Loucy (cell line): Measurements from ENCODE around the gene KSR2.
"Not testable (repeated sequence)": the region's sequence is repeated elsewhere in the genome, so short reads cannot be mapped to it uniquely, and the experiment has no call there.

Experiments
- H2AFZ ChIP-seq: fragments of 200-600 bp; sonication (generic); 2 replicates; pipeline ENCODE4 v1.6.0; 2016; ENCODE audit warnings: antibody characterized with exemption, mild to moderate bottlenecking, low read length, moderate library complexity
- H3F3A ChIP-seq: fragments of 200-600 bp; 2 replicates; pipeline ENCODE4 v1.6.0; 2016; ENCODE audit warnings: antibody characterized with exemption, low read depth, mild to moderate bottlenecking
- H3K27me3 ChIP-seq: fragments of 200-600 bp; sonication (generic); 2 replicates; pipeline ENCODE4 v1.6.1; 2014; ENCODE audit warnings: low read length, mild to moderate bottlenecking; ENCODE audit not compliant: insufficient read depth, poor library complexity, severe bottlenecking
- H3K36me3 ChIP-seq: fragments of 200-600 bp; sonication (generic); 2 replicates; pipeline ENCODE4 v1.6.1; 2016; ENCODE audit warnings: low read length; ENCODE audit not compliant: insufficient read depth
- H3K4me1 ChIP-seq: fragments of 200-600 bp; sonication (generic); 2 replicates; pipeline ENCODE4 v1.5.1; 2014; ENCODE audit warnings: low read length, mild to moderate bottlenecking; ENCODE audit not compliant: insufficient read depth, poor library complexity, severe bottlenecking
- H3K4me2 ChIP-seq: fragments of 200-600 bp; sonication (generic); 2 replicates; pipeline ENCODE4 v1.6.0; 2014; ENCODE audit warnings: antibody characterized with exemption, low read length, low read depth, mild to moderate bottlenecking; ENCODE audit not compliant: poor library complexity, severe bottlenecking
- H3K4me3 ChIP-seq: fragments of 200-600 bp; sonication (generic); 2 replicates; pipeline ENCODE4 v1.5.1; 2014; ENCODE audit warnings: low read length, mild to moderate bottlenecking, mixed read lengths; ENCODE audit not compliant: poor library complexity, severe bottlenecking
- H3K79me2 ChIP-seq: fragments of 200-600 bp; sonication (generic); 2 replicates; pipeline ENCODE4 v1.6.1; 2014; ENCODE audit warnings: low read length; ENCODE audit not compliant: insufficient read depth
- H3K9ac ChIP-seq: fragments of 200-600 bp; sonication (generic); 2 replicates; pipeline ENCODE4 v1.6.0; 2014; ENCODE audit warnings: mild to moderate bottlenecking, low read depth, low read length, moderate library complexity; ENCODE audit not compliant: poor library complexity, severe bottlenecking
- H3K9me2 ChIP-seq: fragments of 200-600 bp; sonication (generic); replicated peaks from 2 replicates; pipeline ENCODE4 v1.6.1; 2016; ENCODE audit warnings: low read depth, low read length, mixed read lengths
- H3K9me3 ChIP-seq: fragments of 200-600 bp; sonication (generic); 2 replicates; pipeline ENCODE4 v1.6.1; 2014; ENCODE audit warnings: mild to moderate bottlenecking, antibody characterized with exemption, low read length, low read depth; ENCODE audit not compliant: insufficient read depth
- H4K20me1 ChIP-seq: fragments of 200-600 bp; sonication (generic); 2 replicates; pipeline ENCODE4 v1.6.0; 2014; ENCODE audit warnings: antibody characterized with exemption, low read length, mild to moderate bottlenecking; ENCODE audit not compliant: insufficient read depth, poor library complexity, severe bottlenecking
- EZH2phosphoT487 ChIP-seq: fragments of 200-600 bp; IDR thresholded peaks from 2 replicates; pipeline ENCODE4 v1.6.1; 2018; ENCODE audit warnings: antibody characterized with exemption, mild to moderate bottlenecking, moderate library complexity, borderline replicate concordance
- TF ChIP-seq, protein P1 (sequence below): fragments of 200-600 bp; sonication (generic); conservative IDR thresholded peaks from 2 replicates; pipeline ENCODE4 v1.5.1; 2014; ENCODE audit warnings: mild to moderate bottlenecking, antibody characterized with exemption, low read length

Gene KSR2

DNA sequence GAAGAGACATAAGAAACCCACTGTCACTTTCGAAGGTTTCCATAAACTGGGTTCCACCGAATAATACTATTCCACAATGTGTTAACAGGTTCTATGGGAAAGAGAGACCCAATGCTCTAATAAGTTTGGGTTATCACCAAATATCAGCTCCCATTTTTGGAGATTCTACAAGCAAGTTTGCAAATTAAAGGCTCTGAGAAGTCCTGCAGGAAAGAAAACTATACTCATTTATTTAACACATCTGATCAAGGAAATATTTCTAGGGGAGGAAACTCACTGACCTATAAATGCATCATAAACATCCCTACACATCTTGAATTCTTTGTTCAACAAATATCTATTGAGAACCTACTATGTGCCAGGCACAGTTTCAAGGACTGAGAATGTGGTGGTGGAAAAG is 161.4 kb downstream of the KSR2 start:
- Histone ChIP-seq H3K9me3 (no peaks in the 10 kb centered on the region), H3K4me3 (no peak overlapping the region), H3K36me3 (no peaks in the 10 kb centered on the region), H3K4me1 (no peaks in the 10 kb centered on the region), H4K20me1 (no peaks in the 10 kb centered on the region), H3K9ac (no peak overlapping the region), H3K79me2 (no peaks in the 10 kb centered on the region), H3K4me2 (no peak overlapping the region), H3K9me2 (no peaks in the 10 kb centered on the region), H3F3A (no peaks in the 10 kb centered on the region), H2AFZ (no peak overlapping the region), H3K27me3 (no peaks in the 10 kb centered on the region)
- no peak for TF ChIP-seq EZH2phosphoT487
- TF ChIP-seq, protein P1, sequence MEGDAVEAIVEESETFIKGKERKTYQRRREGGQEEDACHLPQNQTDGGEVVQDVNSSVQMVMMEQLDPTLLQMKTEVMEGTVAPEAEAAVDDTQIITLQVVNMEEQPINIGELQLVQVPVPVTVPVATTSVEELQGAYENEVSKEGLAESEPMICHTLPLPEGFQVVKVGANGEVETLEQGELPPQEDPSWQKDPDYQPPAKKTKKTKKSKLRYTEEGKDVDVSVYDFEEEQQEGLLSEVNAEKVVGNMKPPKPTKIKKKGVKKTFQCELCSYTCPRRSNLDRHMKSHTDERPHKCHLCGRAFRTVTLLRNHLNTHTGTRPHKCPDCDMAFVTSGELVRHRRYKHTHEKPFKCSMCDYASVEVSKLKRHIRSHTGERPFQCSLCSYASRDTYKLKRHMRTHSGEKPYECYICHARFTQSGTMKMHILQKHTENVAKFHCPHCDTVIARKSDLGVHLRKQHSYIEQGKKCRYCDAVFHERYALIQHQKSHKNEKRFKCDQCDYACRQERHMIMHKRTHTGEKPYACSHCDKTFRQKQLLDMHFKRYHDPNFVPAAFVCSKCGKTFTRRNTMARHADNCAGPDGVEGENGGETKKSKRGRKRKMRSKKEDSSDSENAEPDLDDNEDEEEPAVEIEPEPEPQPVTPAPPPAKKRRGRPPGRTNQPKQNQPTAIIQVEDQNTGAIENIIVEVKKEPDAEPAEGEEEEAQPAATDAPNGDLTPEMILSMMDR: no peak

DNA sequence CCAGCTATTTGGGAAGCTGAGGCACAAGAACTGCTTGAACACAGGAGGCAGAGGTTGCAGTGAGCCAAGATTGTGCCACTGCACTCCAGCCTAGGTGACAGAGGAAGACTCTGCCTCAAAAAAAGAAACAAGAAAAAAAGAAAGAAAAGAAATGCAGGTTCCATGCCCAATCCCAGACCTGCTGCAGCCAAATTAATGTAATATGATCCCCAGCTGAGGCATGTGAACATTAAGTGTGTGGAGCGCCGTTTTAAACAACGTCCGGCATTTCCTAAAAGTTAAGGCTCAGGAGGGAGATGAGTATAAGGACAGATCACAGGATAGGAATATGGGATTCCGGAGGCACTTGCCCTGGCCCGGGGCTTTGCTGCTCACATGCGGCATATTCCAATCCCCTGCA is 162.9 kb downstream of the KSR2 start:
- Histone ChIP-seq H3K9me2 (no peaks in the 10 kb centered on the region), H3K9me3 (no peaks in the 10 kb centered on the region), H3F3A (no peaks in the 10 kb centered on the region), H3K4me2 (no peak overlapping the region), H3K79me2 (no peaks in the 10 kb centered on the region), H4K20me1 (no peaks in the 10 kb centered on the region), H3K4me3 (no peak overlapping the region), H3K27me3 (no peaks in the 10 kb centered on the region), H3K9ac (no peak overlapping the region), H3K4me1 (no peaks in the 10 kb centered on the region), H2AFZ (no peak overlapping the region), H3K36me3 (no peaks in the 10 kb centered on the region)
- TF ChIP-seq, protein P1: no peak
- no peak for TF ChIP-seq EZH2phosphoT487

DNA sequence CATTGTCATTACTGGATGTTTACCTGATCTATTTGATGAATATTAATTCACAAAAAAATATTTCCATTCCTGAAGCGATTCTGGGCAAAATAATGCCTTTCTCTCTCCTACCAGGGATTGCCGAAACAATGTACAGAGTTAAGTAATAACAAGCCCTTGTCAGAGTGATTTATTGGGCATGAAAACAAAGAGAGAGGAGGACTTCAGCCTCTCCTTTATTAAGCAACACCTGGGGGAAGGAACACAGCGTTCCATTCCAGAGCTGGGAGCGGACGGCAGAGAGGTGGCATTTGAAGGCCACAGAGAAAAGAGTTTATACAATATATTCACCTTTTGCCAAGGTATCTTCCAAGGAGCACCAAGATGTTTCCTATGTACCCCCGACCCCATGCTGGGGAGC is 165.8 kb downstream of the KSR2 start:
- no peaks in the 10 kb centered on the region for H3K36me3 ChIP-seq
- no peaks in the 10 kb centered on the region for H3K4me1 ChIP-seq
- H3K9ac ChIP-seq: no peak overlapping the region
- no peaks in the 10 kb centered on the region for H3K27me3 ChIP-seq
- no peak overlapping the region for H3K4me3 ChIP-seq
- H3F3A ChIP-seq: no peaks in the 10 kb centered on the region
- no peaks in the 10 kb centered on the region for H4K20me1 ChIP-seq
- H3K4me2 ChIP-seq: no peak overlapping the region
- TF ChIP-seq, protein P1: no peak
- no peak for TF ChIP-seq EZH2phosphoT487
- no peak overlapping the region for H2AFZ ChIP-seq
- no peaks in the 10 kb centered on the region for H3K79me2 ChIP-seq
- H3K9me2 ChIP-seq: no peaks in the 10 kb centered on the region
- no peaks in the 10 kb centered on the region for H3K9me3 ChIP-seq

DNA sequence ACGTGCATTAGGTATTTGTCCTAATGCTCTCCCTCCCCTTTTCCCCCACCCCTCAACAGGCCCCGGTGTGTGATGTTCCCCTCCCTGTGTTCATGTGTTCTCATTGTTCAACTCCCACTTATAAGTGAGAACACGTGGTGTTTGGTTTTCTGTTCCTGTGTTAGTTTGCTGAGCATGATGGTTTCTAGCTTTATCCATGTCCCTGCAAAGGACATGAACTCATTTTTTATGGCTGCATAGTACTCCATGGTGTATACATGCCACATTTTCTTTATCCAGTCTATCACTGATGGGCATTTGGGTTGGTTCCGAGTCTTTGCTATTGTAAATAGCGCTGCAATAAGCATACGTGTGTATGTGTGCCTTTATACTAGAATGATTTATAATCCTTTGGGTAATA is 168.1 kb downstream of the KSR2 start:
- H3K9ac ChIP-seq, H3K9me2 ChIP-seq, H4K20me1 ChIP-seq, H3K27me3 ChIP-seq, H3K9me3 ChIP-seq, H3K4me2 ChIP-seq, H3K4me3 ChIP-seq, H2AFZ ChIP-seq, H3F3A ChIP-seq, H3K79me2 ChIP-seq, H3K4me1 ChIP-seq, H3K36me3 ChIP-seq: not testable (repeated sequence)
